HG02798 (cell line): ENCODE data around the gene MNAT1.
A peak's percentile ranks its signal among the peaks of the same experiment; 100 is the strongest.
"Not testable (repeated sequence)": the region's sequence is repeated elsewhere in the genome, so short reads cannot be mapped to it uniquely, and the experiment has no call there.

Experiments used
- ATAC-seq: cut with Tn5 transposase; IDR thresholded peaks from one replicate; pipeline ENCODE4 v1.9.1; 2021; ENCODE audit warnings: mild to moderate bottlenecking; ENCODE audit not compliant: unreplicated experiment, poor library complexity

The MNAT1 gene

DNA sequence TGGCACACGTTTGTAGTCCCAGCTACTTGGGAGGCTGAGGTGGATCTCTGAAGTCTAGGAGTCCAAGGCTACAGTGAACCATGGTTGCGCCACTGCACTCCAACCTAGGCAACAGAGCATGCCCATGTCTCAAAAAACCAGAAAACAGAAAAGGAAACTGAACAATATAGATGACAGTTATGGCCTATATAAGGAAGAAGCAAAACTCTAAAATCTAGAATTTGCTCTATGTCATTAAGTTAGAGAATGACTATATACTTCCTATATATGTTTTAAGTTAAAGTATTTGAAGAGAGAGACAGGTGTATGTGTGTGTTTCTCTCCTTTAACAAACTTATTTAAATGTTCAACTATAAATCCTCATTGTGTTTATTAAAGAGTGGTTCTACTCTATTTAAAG lies 65.8 kb downstream of the MNAT1 start:
- no peak for ATAC-seq

DNA sequence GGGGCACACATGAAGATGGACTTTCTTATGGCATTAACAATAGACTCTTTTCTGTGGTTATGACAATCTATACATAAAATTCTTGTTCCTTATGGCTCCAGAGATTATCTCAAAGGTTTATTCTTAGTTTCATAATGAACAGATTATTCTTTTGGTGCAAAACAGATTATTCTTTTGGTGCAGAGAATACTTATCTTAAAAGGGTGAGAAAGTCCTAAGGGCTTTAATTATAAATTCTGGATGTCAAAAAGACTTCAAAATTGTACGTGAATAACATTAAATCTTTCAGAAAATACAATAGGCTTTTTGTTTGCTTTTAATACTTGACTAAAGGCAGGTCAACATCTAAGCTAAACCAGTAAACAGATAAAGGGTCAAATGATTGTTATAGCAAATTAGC lies 69.3 kb downstream of the MNAT1 start:
- ATAC-seq: no peak

DNA sequence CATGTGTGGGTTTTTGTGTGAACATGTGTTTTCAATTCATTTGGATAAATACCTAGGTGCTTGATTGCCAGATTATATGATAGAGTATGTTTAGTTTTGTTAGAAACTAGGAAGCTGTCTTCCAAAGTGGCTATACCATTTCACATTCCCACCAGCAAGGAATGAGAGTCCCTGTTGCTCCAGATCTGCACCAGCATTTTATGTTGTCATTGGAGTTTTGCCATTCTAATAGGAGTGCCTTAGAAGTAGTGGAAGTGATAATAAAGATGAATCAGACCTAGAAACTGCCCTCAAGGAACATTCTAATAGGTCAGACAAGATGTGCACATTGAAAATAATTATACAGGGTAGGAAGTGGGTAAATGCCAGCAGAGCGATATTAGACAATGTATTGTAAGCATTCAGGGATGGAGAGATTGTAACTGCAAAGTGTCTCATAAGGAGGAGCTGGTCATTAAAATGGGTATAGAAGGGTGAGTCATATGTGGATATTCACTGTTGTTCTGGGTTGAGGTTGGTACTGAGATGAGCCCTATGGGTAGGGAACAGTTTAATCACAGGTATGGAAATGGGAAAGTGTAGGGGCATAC lies 71.4 kb downstream of the MNAT1 start:
- no peak for ATAC-seq

DNA sequence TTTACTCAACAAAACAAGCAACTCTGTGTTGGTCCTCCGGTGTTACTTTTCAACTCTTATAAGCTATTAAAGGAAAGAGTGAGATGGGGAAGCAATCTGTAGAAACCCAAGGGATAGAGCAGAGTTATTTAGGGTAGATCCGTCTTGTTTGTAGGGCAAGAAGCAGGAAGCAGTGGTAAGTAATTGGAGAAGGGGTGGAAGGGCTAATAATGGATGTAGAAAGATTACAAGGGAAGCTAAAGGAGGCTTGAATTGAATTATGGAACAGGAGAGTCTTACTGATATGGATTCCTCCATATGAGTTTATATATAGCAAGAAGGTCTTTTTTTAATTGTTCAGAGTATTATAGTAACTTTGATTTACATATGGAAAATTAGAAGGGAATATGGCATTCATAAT lies 72.7 kb downstream of the MNAT1 start:
- no peak for ATAC-seq

DNA sequence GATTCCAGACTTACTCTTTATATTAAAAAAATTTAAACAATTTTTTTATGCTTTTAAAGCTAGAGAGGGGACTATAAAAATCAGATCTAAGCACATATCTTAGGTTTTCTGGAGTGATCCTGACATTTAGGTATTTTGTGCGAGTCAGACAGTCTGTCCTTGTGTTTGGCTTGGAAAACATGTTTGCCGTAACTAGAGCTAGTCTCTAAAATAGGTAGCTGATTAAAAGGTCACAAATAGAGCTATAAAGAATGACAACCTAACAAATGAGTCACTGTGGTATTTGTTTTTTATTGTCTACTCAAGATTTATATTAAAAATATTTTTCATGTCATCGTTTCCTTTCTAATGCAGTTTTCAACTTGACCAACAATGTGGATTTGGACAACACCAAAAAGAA lies 73.4 kb downstream of the MNAT1 start:
- no peak for ATAC-seq

DNA sequence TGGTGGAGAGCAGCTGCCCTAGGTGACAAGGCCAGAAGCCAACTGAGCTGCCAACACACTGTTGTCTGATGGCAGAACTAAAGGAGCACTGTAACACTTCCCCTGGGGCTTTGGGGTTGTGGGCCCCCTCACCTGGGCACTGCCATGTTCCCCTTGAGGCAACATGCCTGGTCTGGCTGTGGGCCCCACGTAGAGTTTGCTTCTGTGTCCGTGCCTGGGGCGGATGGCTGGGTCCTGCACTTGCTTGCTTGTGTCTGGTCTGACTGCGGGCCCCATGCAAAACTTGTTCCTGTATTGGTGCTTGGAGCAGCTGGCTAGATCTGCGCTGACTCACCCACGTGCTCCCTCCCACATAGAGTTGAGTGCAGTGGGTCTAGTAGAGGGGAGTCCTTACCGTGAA lies 78.4 kb downstream of the MNAT1 start:
- no peak for ATAC-seq

DNA sequence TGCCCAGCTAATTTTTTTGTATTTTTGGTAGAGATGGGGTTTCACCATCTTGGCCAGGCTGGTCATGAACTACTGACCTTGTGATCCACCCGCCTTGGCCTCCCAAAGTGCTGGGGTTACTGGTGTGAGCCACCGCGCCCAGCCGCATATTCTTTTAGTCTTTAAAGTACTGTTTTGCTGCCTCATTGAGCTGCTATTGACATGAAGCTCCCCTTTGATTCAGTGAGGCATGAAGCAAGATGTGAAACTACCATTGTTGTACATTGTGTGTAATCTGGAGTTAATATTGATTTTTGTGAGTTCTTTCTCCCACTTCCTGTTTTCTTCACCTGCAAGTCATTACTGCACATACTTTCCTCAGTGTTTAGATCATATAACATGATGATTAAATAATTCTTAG lies 80.8 kb downstream of the MNAT1 start:
- peak; percentile 76 for ATAC-seq

DNA sequence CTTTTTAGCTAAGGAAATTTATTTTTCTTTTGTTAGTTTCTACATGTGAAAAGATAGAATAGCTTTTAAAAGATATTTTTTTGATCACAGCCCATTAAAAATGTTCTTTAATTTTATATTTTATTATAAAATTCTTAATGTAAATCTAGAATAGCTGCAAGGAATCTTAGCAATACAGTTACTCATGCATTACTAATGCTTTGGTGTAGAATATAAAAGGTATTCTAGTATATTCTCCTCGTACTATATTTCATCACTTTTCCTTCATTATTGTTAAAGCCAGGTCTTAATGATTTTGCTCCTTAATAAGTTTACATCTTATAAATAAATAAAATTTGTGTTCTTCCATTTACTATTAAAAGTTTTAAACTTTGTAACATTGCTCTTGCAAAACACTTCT lies 82.6 kb downstream of the MNAT1 start:
- ATAC-seq: no peak

DNA sequence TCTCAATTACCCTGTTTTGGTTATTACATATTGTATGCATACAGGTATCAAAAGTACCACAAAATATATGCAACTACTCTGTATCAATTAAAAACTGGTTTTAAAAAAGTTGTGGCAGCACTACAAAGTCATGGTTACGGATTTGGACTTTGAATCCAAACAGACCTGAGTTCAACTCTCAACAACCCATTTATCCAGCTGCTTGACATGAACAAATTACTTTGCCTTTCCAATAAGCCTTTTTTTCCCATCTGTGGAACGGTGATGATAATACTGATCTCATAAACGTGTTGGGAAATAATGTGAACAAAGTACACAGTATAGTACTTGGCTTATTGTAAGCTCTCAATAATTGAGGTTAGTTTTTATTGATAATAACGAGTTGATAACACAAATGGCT lies 85.0 kb downstream of the MNAT1 start:
- no peak for ATAC-seq

DNA sequence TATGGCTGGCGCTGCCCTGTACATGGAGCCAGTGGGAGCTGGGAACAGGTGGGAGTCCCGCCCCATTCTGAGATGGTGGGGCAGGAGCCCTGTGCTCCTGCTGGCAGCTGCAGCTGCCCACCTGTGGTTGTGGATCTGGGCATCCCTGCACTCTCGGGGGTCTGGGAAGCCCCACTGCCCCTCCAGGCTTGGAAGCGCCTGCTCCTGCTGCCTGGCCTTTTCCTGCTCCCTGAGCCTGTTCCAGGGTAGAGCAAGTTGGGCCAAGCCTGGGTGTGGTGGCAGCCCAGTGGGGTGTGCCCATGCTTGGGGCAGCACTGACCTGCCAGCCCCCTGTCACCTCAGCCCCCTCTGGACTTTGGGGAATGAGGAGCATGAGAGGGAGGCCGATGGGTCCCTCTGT lies 104.0 kb downstream of the MNAT1 start:
- ATAC-seq: no peak

DNA sequence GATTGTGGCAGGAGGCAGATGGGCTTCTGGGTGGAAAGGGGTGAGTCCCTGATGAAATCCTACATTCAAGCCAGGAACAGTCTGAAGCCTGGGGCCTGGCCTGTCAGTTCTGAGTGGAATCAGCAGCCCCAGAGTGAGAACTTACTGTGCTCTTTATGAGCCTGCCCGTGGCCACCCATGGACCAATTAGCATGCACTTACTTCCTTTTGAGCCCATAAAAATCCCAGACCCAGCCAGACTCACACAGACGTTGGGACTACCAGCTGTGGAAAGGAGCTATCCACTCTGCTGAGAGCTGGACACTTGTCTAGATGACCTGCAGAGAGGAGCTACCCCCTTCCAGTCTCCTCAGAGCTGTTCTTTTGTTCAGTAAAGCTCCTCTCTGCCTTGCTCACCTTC lies 104.5 kb downstream of the MNAT1 start:
- ATAC-seq: no peak

DNA sequence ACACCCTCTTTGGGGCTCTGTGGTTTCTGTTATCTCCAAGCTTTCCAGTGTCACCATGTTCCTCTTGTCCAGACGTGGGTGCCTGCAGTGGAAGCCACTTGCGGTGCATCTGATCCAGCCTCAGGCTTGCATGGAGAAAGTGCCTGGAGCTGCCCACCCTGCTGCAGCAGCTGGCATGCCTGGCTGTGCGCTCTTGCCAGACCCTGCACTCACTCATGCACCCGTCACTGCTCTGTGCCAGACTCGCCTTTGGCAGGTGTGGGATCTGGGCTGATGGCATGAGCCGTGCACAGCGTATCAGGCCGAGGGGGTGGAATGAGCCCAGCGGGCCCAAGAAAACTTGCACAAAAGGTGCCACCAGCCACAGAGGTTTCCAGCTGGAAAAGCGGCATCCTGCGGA lies 105.1 kb downstream of the MNAT1 start:
- ATAC-seq: no peak

DNA sequence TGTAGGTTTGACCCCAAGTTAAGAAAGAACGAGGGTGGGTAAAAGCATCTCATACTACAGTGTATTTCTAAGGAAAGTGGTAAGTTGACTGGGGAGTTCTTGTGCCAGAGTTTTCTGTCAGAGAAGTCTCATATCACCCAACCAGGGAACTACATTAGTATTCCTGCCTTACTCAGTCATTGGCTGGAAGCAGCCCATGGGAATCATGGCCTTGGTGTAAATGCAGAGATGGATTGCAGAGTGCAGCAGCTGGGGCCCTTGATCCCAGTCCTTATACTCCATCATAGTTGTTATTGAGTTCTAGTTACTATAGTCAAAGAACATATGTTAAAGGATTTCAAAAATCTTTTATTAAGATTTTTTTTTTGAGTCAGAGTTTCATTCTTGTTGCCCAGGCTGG lies 105.8 kb downstream of the MNAT1 start:
- no peak for ATAC-seq

DNA sequence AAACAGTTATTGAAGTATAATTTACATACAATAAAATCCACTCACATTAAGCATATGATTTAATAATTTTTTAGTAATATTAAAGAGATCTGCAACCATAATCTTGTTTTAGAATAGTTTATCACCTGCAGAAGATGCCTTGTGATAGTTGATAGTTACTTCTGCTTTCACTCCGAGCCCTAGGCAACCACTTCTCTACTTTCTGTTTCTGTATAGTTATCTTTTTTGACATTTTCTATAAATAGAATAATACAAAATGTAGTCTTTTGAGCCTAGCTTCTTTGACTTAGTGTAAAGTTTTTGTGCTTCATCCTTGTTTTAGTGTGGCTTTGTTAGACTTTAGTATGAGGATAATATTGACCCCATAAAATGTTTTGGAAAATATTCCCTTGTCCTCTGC lies 111.0 kb downstream of the MNAT1 start:
- ATAC-seq: peak; percentile 95

DNA sequence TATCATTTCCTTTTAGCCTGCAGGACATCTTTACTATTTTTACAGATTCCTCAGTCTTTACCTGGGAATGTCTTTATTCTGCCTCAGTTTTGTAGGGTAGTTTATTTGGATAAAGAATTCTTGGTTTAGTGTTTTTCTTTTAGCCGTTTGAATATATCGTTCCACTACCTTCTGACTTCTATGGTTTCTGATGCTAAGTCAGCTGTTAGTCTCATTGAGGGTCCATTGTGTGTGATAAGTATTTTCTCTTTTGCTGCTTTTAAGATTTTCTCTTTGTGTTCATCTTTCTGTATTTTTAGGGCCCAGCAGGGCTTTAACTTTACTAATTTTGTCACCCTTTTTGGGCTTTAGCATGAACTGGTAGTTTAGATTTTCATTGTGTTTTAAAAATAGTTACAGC lies 113.5 kb downstream of the MNAT1 start:
- no peak for ATAC-seq

DNA sequence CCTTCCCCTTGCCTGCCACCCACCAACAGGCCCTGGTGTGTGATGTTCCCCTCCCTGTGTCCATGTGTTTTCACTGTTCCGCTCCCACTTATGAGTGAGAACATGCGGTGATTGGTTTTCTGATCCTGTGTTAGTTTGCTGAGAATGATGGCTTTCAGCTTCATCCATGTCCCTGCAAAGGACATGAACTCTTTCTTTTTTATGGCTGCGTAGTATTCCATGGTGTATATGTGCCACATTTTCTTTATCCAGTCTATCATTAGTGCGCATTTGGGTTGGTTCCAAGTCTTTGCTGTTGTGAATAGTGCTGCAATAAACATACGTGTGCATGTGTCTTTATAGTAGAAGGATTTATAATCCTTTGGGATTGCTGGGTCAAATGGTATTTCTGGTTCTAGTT lies 117.1 kb downstream of the MNAT1 start:
- ATAC-seq: not testable (repeated sequence)

DNA sequence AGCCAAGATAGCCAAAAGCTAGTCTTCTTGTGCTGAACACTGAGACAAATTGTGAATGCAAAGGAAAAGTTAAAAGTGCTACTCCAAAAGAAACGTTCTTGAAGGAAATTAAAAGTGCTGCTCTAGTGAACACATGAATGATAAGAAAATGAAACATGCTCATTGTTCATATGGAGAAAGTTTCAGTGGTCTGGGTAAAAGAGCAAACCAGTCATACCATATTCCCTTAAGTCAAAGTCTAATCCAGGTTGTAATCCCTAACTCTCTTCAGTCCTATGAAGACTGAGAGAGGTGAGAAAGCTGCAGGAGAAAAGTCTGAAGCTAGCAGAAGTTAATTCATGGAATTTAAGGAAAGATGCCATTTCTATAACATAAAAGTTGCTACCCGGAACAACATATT lies 121.5 kb downstream of the MNAT1 start:
- ATAC-seq: no peak

DNA sequence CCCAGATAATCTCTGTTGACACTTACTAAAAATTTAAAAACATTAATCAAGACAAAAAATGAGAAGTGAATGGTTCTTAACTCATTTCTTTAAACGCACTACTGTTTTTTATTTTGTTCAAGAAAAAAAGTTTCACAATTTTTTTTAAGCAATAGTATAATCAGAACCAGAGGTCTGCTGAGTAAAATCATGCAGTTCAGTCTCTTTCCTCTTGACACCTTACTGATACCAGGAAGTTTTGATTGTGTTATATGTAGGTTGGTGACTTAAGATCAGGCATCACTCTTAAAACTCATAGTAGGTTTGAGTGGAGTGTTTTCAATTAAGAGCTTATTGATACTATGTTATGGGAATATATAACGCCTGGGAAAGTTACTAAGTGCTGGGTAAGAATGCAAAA lies 125.0 kb downstream of the MNAT1 start:
- ATAC-seq: no peak

DNA sequence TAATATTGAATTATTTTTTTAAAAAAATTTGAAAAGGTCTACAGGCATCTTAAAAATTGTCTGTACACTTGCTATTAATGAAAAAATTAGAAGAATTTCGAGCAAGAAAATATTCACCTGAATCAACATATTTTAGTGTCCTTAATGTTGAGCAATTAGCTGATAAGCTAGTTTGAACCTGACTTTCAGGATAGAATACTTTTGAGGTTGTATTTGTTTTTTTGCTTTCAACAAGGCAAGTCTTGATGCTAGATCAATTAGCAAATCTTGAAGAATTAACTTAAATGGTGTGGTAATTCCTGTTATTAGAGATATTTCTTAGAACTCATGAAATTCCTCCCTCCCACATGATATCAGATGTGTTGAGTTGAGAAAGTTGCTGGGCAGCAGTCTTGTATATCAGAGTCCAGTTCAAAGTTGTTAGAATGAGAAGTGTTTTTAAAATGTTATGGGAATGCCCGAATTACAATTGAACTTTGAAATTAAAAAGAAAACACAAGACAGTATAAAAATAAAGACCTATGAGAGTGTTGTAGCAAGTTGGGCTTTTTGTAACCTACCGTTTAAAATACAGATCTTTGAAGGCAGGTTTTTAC lies 127.1 kb downstream of the MNAT1 start:
- ATAC-seq: no peak

DNA sequence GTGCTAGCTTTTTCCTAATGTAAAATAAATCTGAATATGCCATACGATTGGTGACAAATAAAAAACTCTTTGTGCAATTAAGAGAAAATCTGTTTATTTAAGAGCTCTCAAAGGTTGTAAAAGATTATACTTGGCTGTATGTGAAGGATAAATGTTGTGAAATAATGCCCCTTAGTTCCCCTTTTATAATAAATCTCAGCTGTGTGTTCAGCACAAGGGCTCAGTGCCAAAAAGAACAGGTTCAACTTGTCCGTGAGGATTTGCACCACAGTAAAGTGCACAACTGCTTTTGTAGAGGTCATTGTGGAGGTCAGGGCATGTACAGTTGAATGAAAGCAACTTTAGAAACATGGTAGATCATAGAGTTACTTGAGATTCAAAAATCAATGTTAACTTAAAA lies 127.7 kb downstream of the MNAT1 start:
- no peak for ATAC-seq

DNA sequence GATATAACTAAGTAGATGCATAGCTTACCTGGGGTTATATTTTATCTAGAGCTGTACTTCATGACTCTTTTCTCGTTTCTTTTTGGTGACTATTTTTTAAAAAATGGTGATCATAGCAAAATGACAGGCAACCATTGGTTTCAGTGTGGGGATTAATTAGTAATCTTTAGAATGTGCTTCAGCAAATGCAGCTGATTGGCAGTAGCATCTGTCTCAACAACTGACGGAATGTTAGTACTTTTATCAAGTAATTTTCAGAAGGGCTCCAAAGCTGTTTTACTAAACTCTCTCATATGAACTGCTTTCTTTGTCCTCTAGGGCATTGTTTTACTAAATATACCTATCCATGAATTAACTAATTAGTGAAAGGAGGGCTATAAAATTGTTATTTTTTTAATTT lies 128.7 kb downstream of the MNAT1 start:
- ATAC-seq: no peak

DNA sequence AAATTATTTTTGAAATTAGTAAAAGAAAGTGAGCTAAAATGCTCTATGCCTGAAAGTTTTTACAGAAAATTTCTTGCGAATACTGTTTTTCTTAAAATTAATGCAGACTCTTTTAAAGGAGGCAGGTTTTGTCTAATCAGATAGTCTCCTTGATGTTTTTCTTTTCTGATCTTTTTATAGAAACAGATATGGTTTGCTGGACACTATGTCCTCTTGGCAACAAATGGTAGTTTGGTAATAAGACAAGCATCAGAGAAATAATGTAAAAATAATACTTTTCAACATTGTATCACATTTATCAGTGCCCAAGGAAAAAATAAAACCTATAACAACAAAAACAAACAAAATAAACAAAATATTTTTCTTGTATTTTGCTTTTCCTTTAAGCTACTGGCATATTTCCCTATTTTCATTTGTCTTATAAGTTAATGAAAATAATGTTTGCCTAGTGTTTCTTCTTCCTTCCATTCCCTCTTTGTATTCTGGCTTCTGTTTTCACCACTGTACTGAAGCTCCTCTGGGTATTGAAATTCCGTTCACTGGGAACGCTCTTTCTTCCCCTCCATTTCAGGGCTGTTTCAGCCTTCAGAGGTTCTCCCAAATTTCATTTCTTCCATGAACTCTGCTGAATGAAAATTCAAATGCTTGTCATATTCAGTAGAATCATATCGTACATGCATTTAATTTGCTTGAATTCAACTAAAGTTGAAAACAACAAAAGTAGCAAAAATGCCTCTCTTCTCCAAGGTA lies 131.0 kb downstream of the MNAT1 start:
- no peak for ATAC-seq
